ENCODE measurements around the gene DDX1.

Gene DDX1

GRCh38 chr2:15647622-15648590, 56.2 kb downstream of the DDX1 start:
- no peak for DNase-seq
- no peaks in the 10 kb centered on the region for H3K4me1 ChIP-seq
- no peak overlapping the region for H3K4me3 ChIP-seq (ENCODE audit: low read depth, low read length)
- H3K27me3 ChIP-seq: no peaks in the 10 kb centered on the region
- TF ChIP-seq, protein P1, sequence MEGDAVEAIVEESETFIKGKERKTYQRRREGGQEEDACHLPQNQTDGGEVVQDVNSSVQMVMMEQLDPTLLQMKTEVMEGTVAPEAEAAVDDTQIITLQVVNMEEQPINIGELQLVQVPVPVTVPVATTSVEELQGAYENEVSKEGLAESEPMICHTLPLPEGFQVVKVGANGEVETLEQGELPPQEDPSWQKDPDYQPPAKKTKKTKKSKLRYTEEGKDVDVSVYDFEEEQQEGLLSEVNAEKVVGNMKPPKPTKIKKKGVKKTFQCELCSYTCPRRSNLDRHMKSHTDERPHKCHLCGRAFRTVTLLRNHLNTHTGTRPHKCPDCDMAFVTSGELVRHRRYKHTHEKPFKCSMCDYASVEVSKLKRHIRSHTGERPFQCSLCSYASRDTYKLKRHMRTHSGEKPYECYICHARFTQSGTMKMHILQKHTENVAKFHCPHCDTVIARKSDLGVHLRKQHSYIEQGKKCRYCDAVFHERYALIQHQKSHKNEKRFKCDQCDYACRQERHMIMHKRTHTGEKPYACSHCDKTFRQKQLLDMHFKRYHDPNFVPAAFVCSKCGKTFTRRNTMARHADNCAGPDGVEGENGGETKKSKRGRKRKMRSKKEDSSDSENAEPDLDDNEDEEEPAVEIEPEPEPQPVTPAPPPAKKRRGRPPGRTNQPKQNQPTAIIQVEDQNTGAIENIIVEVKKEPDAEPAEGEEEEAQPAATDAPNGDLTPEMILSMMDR (IDR thresholded peaks at IDR 0.05; ENCODE audit: low read depth, low read length): no peak
- H3K36me3 ChIP-seq: no peaks in the 10 kb centered on the region
- H3K9me3 ChIP-seq: no peaks in the 10 kb centered on the region

DNA sequence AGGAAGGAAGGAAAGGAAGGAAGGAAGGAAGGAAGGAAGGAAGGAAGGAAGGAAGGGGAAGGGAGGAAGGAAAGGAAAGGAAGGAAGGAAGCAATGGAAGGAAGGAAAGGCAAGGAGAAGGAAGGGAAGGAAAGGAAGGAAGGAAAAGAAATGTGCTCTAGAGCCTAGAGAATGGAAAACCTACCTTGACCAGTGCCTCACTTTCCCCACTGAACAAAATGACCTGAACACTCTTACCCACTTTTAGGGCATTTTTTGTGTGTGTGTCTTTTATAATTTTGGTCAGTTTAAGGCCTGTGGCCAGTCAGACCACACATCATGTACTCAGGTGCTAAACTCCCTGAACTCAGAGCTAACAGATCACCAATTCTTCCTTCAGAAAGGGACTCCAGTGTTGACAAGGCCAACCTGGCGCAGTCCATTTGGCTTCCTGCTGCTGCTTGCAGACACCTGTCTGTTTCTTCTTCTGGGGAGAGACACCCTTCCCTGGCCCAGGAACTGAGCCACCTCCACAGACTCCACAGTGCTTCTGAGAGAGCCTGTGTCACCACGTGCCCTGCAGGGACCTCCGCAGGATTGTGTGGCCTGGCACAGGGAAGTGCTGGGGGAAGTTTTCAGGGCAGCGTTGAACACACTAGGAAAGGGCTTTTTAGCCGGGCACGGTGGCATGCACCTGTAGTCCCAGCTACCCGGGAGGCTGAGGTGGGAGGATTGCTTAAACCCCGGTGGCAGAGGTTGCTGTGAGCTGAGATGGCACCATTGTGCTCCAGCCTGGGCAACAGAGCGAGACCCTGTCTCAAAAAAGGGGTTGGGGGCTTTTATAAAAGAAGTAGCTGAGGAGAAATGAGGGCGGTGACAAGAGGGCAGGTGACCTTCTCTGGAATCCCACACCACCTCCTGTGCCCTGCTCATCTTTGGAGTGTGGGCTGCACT, 57.2 kb downstream of the DDX1 start:
- TF ChIP-seq, protein P1 (IDR thresholded peaks at IDR 0.05; ENCODE audit: low read depth, low read length): no peak
- H3K9me3 ChIP-seq: no peaks in the 10 kb centered on the region
- no peak for DNase-seq
- H3K4me1 ChIP-seq: no peaks in the 10 kb centered on the region
- no peak overlapping the region for H3K4me3 ChIP-seq (ENCODE audit: low read depth, low read length)
- no peaks in the 10 kb centered on the region for H3K27me3 ChIP-seq
- no peaks in the 10 kb centered on the region for H3K36me3 ChIP-seq

DNA sequence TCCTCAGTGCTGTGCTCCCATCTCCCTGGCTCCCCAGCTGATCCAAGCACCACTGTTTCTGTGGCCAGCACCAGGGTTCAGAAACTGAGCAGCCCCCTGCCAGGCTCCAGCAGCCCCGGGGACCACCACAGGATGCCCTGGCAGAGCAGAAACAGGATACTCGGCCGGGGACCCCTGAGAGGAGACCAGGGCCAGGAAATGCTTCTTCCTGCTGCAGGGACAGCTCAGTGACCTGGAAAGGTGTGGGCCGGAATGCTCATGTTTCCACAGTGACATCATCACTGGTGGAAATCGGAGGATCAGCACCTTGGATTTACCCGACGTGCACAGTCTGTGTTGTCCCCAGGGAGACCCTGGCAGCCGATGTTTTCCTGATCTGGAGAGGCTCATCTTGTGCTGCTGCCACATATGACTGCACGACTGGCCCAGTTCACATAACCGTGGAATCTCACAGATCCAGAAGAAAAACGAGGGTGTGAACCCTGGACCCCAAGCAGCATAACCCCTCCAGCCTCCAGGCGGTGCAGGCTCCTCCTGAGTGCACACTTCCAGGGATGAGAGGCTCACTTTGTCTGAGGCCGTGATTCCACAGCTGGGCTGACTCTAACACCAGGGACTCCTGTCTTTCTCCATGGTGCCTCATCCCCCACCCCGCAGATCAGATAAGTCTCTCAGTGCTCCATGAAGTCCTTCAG, 58.0 kb downstream of the DDX1 start:
- Histone ChIP-seq H3K9me3 (no peaks in the 10 kb centered on the region), H3K36me3 (no peaks in the 10 kb centered on the region), H3K4me1 (no peaks in the 10 kb centered on the region), H3K4me3 (ENCODE audit: low read depth, low read length) (no peak overlapping the region), H3K27me3 (no peaks in the 10 kb centered on the region)
- TF ChIP-seq, protein P1 (IDR thresholded peaks at IDR 0.05; ENCODE audit: low read depth, low read length): no peak
- DNase-seq: no peak

GRCh38 chr2:15650616-15651366, 59.1 kb downstream of the DDX1 start:
- TF ChIP-seq, protein P1 (IDR thresholded peaks at IDR 0.05; ENCODE audit: low read depth, low read length): no peak
- no peak for DNase-seq
- Histone ChIP-seq H3K4me1 (no peaks in the 10 kb centered on the region), H3K36me3 (no peaks in the 10 kb centered on the region), H3K4me3 (ENCODE audit: low read depth, low read length) (no peak overlapping the region), H3K27me3 (no peaks in the 10 kb centered on the region), H3K9me3 (no peaks in the 10 kb centered on the region)

DNA sequence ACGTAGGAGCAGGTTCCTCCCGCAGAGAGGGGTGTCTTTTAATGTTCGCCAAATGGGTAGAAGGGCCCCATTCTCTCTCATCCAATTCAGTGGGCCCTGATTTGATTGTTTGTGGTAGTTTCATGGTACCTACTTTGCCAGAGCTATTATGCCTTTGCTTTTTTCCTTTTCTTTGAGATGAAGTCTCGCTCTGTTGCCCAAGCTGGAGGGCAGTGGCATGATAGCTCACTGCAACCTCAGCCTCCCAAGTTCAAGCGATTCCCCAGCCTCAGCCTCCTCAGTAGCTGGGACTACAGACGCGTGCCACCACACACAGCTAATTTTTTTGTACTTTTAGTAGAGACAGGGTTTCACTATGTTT, 59.7 kb downstream of the DDX1 start:
- TF ChIP-seq, protein P1 (IDR thresholded peaks at IDR 0.05; ENCODE audit: low read depth, low read length): no peak
- no peaks in the 10 kb centered on the region for H3K27me3 ChIP-seq
- no peak for DNase-seq
- no peaks in the 10 kb centered on the region for H3K4me1 ChIP-seq
- H3K9me3 ChIP-seq: no peaks in the 10 kb centered on the region
- H3K36me3 ChIP-seq: no peaks in the 10 kb centered on the region
- H3K4me3 ChIP-seq (ENCODE audit: low read depth, low read length): no peak overlapping the region
